Measurements from ENCODE around the gene C1QTNF8. TPM values are rescaled to one million over a fixed set of nuclear protein-coding genes. Genes with fewer than 3 reads are reported as not detected.

C1QTNF8 gene
- total RNA-seq, 1 donor from 2014 or later: not detected

DNA sequence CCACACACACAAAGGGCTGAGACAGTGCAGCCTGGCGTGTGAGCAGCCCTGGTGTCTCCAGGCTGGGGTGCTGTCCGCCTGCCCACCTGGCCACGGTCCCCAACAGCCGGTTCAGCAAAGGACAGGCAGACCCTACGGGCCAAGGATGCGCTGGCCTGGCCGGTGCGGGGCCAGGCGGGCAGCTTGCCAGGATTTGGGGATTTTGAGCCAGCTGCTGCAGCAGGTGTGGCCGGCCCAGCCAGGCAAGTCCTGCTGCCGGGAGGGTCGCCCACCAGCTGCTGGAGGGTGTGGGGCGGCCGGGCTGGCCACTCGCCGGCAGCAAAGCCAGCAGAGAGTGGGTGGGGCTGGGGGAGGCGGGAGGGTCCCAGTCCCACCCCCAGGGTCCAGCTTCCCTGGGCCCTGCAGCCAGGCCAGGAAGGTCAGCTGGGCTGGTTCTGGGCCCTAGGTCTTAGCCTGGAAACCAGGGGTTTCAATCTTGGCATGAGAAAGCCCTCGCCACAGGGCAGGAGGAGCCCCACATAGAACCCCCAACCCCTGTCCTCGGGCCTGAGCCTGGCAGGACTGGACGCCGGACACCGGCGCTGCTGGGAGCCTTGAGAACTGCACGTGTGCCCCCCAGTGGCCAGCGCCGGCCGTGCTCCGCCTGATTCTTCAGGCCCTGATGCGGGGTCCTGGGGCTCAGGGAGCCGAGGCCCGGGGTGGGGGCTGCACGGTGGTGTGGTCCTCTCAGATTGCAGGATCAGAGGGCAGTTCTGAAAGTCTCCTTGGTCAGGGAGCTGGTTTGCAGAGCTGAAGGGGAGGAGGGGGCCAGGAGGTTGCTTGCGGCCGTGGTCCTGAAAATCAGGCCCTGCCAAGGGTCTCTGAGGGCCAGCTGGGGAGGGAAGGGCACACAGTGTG, 41.1 kb downstream of the C1QTNF8 start:
- DNase-seq (ENCODE audit: low spot score) (peak; percentile 84), ATAC-seq (peak; percentile 88)
- intact Hi-C loops (cut with DNase I): loop anchor here (5.0 to 10.0 kb wide), 2 partner anchors 170 to 243 kb away; no protein-coding TSS in a partner anchor

DNA sequence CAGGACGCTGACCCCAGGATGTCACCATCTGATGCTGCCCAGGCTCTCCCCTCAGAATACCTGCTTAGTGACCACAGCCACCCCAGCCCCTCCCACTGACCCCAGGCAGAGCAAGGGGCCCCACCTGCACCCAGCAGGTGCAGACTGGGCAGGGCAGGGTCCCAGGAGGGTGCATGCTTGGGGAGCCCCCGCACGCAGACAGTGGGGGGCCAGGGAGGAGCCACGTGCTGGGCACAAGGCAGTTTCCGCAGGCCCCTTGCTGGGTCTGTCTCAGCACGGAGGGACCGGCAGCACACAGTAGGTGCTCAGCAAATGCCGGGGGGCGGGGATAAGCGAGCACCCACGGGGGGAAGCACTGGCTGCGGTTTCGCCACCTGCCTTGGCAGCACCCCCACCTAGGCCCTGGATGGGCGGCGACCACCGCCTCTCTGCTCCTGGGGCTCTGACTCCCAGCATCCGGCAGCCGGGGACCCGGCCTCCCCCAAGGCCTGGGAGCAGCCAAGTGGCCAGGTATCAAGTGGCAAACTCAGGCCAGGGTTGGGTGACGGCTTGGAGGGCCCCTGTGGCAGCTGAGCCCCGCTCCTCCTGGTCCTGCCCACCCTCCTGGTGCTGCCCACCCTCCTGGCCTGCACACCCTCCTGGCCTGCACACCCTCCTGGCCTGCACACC, 42.2 kb downstream of the C1QTNF8 start:
- ATAC-seq: no peak
- DNase-seq (ENCODE audit: low spot score): no peak
- intact Hi-C loops (cut with DNase I): loop anchor here (10.0 kb wide), 1 partner anchor 169 kb away; no protein-coding TSS in a partner anchor

DNA sequence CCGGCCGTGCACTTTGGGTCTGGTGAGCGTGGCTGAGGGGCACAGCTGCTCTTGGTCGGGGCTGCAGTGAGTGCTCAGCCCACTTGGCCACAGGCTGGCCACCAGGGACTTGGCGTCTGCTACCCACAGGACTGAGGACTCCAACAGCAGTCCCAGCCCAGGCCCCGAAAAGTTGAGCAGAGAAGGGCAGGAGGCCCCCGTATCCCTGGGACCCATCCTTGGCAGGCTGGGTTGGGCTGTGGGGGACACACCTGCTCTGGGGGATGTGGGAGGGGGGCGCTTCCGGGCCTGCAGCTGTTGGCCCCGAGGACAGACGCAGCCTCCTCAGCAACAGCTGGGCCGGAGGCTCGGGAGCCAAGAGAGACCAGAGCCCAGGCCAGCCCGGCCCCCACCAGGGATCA, 42.9 kb downstream of the C1QTNF8 start:
- ATAC-seq: no peak
- no peak for DNase-seq (ENCODE audit: low spot score)
- intact Hi-C loops (cut with DNase I): loop anchor here (10.0 kb wide), 1 partner anchor 168 kb away; no protein-coding TSS in a partner anchor

DNA sequence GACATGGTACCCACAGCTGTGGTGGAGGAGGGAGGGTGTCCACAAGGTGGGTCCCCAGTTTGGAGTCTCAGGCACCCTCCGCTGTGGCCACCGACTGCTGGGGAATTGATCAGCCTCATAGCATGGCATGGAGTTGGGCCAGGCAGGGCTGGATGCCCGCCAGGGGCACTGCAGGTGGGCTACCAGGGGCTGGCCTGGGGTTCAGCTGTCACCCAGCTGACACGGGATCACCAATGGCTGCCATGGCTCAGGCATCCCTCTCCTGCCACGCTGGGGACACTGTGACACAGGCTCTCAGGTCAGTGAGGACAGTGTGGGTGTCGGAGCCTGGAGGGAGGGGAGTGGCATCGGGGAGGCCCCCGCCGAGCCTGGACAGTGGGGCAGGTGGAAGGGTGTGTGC, 43.3 kb downstream of the C1QTNF8 start:
- intact Hi-C loops (cut with DNase I): loop anchor here (10.0 kb wide), 1 partner anchor 168 kb away; no protein-coding TSS in a partner anchor
- ATAC-seq: no peak

DNA sequence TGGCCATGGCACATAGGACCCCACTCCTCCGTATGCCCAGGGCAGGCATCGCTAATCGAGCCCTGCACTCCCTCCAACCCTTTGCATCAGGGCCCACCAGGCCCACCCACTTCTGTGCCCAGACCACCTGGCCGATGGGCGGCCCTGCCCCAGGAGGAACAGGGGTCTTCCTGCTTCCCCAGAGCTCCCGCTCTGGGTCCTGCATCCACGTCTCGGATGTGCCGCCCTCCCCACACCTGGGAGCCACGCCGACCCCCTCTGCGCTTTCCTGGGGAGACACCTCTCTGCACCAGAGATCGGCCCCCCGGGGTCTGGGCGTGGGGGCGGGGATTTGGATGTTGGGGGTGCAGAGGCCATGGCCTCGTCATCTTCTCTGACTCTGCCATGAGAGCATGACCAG, 44.6 kb downstream of the C1QTNF8 start:
- DNase-seq (ENCODE audit: low spot score) (no peak), ATAC-seq (no peak)
- intact Hi-C loops (cut with DNase I): loop anchor here (10.0 kb wide), 1 partner anchor 167 kb away; no protein-coding TSS in a partner anchor

More for the DNA sequence above, 43.3 kb downstream of the C1QTNF8 start:
- no peak for DNase-seq (ENCODE audit: low spot score)

DNA sequence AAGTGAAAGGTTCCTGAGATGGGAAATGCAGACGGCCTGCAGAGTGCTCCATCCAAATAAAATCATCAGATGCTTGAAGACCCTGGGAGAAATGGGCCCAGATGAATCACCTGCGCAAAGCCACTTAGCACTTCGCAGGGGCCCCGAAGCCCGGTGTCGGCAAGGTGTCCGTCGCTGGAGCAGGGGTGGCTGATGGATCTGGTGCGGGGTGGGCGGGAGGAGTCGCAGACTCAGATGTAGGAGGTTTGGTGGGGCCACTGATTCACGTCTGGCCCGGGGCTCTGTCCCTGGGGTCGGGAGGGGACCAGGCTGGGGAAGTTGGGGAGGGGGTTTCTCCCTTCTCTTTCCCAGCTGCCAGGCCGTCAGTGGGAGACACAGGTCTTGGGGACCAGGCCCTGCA, 45.1 kb downstream of the C1QTNF8 start:
- ATAC-seq (no peak), DNase-seq (ENCODE audit: low spot score) (no peak)
- intact Hi-C loops (cut with DNase I): loop anchor here (10.0 kb wide), 1 partner anchor 166 kb away; no protein-coding TSS in a partner anchor

DNA sequence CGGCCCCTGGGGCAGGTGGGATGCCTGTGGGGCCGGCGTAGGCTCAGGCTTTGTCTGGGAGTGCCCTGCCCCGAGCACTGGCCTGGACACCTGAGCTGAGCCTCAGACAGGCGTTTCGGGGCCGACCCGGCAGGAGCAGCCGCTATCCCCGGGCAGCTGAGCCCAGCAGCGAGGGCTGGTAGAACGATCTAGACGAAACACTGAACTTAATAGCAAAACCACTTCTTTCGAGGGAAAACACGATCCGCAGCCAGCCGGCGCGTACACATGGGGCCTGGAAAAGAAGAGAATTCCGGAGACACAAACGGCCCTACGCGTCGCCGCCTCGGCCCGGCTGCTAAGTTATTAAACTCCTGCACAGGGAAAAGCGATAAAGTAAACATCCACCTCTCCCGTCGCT, 45.5 kb downstream of the C1QTNF8 start:
- DNase-seq (ENCODE audit: low spot score) (no peak), ATAC-seq (no peak)
- intact Hi-C loops (cut with DNase I): loop anchor here (10.0 kb wide), 1 partner anchor 166 kb away; no protein-coding TSS in a partner anchor

DNA sequence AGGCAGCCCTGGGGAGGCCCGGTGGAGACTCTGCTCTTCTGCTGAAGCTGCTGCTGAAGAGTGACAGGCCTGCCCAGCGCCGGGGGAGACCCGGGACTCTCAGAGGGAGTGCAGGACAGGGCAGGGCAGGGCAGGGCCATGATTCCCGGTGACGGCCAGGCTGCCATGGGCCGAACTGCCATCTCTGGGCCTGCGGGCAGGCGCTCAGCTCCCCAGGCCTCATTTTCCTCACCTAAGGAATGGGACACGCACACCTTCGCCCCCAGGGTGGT, 46.1 kb downstream of the C1QTNF8 start:
- intact Hi-C loops (cut with DNase I): loop anchor here (10.0 kb wide), 1 partner anchor 165 kb away; no protein-coding TSS in a partner anchor
- ATAC-seq (no peak), DNase-seq (ENCODE audit: low spot score) (no peak)

DNA sequence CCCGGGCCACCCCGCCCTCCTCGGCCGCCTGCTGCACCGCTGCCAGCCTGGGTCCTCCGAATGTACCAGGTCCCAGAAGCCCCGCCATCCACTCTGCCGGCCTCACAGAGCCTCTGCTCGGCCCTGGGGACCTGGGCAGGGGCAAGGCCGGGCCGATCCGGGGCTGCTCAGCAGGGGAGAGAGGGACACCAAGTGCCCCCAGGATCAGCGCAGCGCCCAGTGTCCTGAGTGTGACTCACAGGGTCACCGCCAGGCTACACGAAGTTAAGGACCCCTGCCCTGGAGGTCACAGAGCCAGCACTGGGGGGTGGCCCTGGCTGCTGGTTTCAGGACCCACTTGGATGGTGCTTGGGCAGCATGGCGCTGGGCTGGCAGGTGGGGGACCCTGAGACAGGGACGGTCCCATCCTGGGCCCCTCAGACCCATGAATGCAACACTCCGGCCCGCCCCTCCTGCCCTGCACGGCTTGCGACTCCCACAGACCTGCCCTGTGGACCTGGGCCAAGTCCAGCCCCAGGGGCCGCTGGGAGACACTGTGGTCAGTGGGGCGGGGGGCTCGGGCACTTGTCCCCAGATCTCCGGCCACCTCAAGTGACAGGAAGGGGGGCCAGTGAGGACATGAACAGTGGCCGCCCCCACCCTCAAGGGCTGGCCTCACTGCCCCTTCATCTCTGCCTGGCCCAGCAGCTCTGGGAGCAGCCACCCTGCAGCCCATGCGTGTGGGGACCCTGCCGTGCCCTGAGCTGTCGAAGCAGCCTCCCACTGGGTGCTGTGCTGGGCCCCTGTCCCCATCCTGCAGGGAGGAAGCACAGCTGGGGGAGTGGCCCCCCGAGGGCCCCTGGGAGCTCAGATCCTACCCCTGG, 46.7 kb downstream of the C1QTNF8 start:
- intact Hi-C loops (cut with DNase I): no loop called here
- ATAC-seq (no peak), DNase-seq (ENCODE audit: low spot score) (no peak)

DNA sequence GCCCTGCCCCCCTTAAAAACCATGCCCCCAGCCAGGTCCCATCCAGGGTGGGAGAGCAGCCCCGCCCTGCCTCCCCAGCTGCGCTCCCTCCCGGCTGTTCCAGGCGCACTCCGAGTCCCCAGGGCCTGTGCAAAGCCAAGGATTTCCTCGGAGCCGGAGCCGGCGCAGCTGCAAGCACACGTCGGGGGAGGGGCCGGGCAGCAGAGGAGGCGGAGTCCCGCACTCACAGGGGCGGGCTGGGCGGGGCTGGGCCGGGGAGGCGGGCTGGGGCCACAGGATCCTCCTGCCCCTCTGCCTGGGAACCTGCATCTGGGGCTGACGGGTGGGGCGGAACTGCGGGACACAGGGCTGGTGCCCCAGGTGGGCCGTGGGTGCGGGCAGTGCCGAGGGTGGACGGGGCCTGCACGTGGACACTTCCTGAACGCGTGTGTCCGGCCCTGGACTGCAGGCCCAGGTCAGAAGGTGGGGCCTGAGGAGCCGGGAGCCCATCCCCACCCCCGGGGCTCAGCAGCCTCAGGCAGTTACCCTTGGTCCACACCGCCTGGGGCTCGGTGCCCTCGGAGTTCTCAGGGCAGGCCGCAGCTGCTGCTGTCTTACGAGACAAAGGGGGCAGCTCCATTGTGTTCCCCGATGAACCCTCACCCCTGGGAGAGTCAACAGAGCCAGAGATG, 47.5 kb downstream of the C1QTNF8 start:
- DNase-seq (ENCODE audit: low spot score): peak; percentile 86

DNA sequence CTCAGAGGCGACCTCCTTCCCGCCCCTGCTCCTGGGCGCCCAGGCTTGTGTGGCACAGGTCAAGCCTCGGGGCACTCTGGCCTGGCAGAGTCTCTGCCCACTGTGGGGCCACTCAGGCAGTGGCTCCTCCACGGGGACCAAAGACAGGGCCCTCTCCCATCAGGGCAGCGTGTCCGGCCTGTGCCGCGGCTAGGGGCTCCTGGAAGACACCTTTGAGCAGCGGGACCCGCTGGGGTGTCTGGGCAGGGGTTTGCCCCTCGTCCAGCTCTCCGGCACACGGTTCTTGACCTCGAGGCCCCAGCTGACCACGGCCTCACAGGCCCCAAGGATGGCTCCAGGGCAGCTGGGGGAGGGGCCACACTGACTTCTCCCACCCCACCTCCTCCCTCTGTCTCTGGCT, 48.2 kb downstream of the C1QTNF8 start:
- DNase-seq (ENCODE audit: low spot score) (no peak), ATAC-seq (no peak)
- intact Hi-C loops (cut with DNase I): no loop called here

More for the DNA sequence above, 47.5 kb downstream of the C1QTNF8 start:
- intact Hi-C loops (cut with DNase I): no loop called here
- ATAC-seq: peak; percentile 89

DNA sequence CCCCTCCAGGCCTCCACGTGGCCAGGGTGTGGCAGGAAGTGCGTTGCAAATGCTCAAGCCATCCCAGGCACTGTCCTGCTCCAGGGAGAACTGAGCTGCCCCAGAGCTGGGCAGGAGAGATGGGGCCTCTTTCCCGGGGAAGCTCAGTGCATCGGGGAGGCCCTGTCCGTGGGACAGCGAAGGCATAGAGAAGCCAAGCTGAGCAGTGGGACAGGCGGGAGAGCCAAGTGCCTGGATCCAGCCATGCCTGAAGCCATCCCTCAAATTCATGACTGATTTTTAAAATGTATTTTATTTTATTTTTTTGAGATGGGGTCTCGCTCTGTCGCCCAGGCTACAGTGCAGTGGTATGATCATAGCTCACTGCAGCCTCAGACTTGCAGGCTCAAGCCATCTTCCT, 48.9 kb downstream of the C1QTNF8 start:
- ATAC-seq (no peak), DNase-seq (ENCODE audit: low spot score) (no peak)
- intact Hi-C loops (cut with DNase I): no loop called here

DNA sequence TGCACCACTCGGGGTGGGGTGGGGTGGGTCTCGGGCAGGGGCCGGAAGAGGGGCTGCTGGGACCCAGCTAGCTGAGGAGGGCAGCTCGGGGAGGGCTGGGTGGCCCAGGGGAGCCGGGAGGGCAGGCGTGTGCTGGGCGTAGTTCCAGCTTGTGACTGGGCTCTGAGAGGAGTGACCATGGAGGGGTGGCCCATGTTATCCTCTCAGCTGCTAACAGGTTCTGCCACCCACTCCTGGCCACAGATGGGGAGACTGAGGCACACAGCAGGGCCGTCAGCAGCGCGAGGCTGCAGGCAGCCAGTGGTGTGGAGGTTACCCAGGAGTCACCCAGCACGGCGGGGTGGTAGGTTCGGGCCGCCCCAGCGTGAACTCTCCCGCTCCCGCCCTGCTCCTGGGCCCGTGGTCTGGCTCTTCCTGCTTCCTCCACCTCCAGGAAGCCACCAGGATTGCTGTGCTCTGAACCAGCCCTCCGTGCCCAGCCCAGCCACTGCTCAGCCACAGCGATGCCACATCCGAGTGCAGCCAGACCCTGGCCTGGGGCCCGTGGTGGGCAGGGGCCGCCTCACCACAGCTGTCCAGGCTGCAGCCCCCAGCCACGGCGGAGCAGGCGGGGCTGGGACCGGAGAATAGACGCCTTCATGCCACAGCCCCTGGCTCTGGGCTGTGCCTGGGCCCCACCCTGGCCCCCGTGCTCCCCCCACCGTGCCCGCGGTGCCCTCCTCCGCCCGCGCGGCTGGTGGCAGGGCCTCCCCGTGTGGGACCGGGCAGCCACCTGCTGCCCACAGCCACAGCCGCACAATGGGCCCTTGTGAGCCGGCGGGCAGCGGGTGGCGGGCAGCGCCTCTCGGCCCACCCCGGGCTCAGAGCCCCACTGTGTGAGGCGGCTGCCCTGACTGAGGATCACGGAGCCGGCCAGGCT, 49.8 kb downstream of the C1QTNF8 start:
- ATAC-seq (peak; percentile 18), DNase-seq (ENCODE audit: low spot score) (no peak)
- intact Hi-C loops (cut with DNase I): no loop called here

DNA sequence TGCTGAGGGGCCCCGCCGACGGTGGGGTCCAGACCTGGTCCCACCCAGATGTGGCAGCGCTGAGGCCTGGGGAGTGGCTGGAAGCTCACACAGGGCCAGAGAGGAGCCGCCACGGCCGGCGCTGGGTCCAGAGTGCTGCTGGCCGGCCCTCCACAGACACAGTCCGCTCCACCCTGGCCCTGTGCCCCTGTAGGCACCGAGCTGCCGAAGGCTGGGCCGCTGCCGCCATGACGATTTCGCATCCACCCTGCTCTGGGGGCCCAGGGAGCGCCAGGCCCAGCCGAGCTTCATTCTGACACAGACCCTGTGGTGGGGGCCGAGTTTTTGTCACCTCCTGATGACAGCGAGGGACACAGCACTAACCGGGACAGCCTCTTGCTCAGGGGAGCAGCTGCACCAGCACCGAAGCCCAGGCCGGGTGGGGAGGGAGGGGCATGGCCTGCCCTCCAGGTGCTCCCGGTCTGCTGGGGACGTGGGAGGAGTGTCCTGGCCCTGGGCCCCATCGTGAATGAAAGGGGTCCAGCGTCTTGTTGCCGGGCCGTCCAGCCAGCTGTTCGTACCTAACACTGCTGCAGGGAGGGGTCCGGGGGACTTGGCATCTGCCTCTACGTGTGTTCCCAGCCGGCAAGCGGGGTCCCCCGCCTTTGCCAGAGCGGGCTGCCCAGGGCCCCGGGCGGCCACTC, 50.6 kb downstream of the C1QTNF8 start:
- no peak for DNase-seq (ENCODE audit: low spot score)
- intact Hi-C loops (cut with DNase I): no loop called here
- no peak for ATAC-seq

DNA sequence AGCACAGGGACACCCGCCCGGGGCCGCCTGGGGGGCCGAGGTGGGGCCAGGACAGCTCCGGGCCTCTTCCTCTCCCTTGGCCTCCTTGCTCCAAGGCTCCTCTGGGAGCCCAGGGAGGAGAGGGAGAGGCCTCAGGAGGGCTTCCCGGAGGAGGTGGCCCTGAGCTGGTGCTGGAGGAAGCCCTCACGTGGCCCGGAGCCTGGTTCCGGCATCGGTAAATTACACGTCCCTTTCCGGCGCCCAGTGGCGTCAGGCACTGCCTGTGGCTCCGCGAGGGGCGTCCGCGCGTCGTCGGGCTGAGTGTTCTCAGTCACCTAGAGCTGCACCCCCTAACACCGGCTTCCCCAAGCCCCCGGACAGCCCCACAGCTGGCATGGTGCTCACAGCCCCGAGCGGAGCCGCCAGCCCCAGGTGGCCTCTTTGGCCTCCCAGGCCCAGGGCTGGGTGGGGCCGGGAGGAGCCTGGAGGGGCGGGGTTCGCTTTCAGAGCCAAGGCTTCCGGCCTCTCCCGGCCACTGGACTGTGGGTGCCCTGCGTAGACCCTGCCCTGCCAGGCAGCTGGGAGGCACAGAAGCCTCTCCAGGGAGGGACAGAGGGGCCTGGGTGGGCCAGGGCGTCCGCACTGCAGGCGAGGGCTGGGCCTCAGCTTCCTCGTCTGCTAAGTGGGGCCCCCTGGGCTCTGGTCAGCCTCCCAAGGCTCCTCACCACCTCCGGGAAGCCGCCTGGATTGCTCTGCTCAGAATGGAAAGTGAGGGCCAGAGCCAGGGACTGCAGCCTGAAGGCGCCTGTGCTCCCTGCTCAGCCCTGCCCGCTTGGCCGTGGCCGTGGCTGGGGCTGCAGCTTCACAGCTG, 51.4 kb downstream of the C1QTNF8 start:
- intact Hi-C loops (cut with DNase I): no loop called here
- ATAC-seq: no peak
- DNase-seq (ENCODE audit: low spot score): no peak

DNA sequence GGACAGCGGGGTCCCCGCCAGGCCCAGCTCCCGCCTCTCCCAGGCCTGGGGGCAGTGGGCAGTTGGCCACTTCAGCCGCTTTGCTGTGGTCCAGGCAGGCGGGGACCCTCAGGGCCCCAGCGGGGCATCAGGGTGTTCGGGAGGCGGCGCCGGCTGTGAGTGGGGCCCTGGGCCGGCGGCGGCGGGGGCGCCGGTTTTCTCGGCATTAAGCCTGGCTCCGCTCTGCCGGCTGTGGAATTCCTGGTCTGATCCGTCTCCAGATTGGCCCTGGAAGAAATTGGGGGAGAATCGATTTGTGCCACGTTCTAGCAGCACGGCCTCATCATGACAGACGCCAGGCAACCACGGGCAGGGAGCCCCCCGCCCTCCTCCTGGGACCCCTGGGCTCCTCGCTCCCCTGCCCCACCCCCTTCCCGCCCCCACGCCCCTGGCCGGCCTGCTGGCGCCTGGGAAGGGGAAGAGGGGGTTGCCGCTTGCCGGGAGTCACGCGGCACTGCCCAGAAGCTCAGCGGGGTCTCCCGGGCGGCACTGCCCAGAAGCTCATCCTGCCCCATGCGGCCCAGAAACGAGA, 52.1 kb downstream of the C1QTNF8 start:
- DNase-seq (ENCODE audit: low spot score) (no peak), ATAC-seq (no peak)
- intact Hi-C loops (cut with DNase I): no loop called here
